H1 (cell line): Measurements from ENCODE around the gene TBC1D4. TPM values are rescaled to one million over a fixed set of nuclear protein-coding genes. Genes with fewer than 3 reads are reported as not detected.

Experiments used
- JUND ChIP-seq: IDR thresholded peaks from 2 replicates; pipeline ENCODE4 v1.6.1; 2011; ENCODE audit warnings: mild to moderate bottlenecking, improper control_type of control experiment, low read length
- RAD21 ChIP-seq, 2 experiments: IDR thresholded peaks in 1 of 2; conservative IDR thresholded peaks in 1 of 2; 2 replicates each; pipeline ENCODE4 v1.6.1; 2011; ENCODE audit warnings: low read depth in 2 of 2, low read length in 2 of 2, improper control_type of control experiment in 1 of 2, inconsistent platforms in 1 of 2, mild to moderate bottlenecking in 1 of 2, moderate library complexity in 1 of 2
- TCF12 ChIP-seq: IDR thresholded peaks from 2 replicates; pipeline ENCODE4 v1.6.1; 2011; ENCODE audit warnings: low read depth, mild to moderate bottlenecking, low read length
- polyA plus RNA-seq, 7 experiments: library from polyadenylated mRNA; depleted of rRNA in 3 of 7; stranded (reverse) in 5 of 7; unstranded in 2 of 7; fragments of >200 nt in 5 of 7; fragments of 200-250 nt in 2 of 7; gene quantifications; 1 replicate in 5 of 7; 2 replicates in 1 of 7; 4 replicates in 1 of 7; pipeline versions ENCODE4 v1.2.1 to v1.2.3, GENCODE V29; 2011 to 2013; ENCODE audit warnings: missing spikeins in 2 of 7, mixed read lengths in 2 of 7
- total RNA-seq: library from RNA; stranded (reverse); fragmentation: NEBNext Ultra II Directional; extraction: Animal tissue kit (Norgen Biotek cat#: 25700); gene quantifications from 2 replicates; pipeline ENCODE4 v1.2.1, GENCODE V29; 2021
- TF ChIP-seq, protein P1 (sequence below): IDR thresholded peaks from 2 replicates; pipeline ENCODE4 v1.6.1; 2011; ENCODE audit warnings: low read length, improper control_type of control experiment

TBC1D4 gene
- total and polyA plus RNA-seq, 2 of the 8 experiments (the other 6 are each of a cell fraction or from before 2014, with no cell fraction given), result 16.7 to 39.0 TPM

DNA sequence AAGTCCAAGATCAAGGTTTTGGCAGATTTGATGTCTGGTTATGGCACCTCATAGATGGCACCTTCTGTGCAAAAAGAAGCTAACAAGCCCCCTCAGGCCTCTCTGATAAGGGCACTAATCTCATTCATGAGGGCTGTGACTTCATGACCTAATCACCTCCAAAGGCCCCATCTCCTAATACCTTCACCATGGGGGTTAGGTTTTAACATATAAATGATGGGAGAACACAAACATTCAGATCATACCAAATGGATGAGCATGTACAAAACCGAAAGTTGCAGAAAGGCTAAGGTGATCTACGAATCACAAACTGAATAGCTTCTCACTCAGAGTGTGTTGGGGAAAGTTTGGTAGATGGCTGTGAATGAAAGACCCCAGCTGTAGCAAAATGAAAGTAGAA lies 217.4 kb downstream of the TBC1D4 start (continued):
- TF ChIP-seq RAD21 (IDR thresholded peaks at IDR 0.05 in 1 of 2, conservative IDR thresholded peaks at IDR 0.05 in 1 of 2; ENCODE audit: low read depth in 2 of 2, low read length in 2 of 2) (no peak), JUND (no peak), TCF12 (no peak)
- TF ChIP-seq, protein P1, sequence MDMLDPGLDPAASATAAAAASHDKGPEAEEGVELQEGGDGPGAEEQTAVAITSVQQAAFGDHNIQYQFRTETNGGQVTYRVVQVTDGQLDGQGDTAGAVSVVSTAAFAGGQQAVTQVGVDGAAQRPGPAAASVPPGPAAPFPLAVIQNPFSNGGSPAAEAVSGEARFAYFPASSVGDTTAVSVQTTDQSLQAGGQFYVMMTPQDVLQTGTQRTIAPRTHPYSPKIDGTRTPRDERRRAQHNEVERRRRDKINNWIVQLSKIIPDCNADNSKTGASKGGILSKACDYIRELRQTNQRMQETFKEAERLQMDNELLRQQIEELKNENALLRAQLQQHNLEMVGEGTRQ, result no peak
